GM18909 (cell line): ENCODE measurements around the gene HMCN1.
"Not testable (repeated sequence)": the region's sequence is repeated elsewhere in the genome, so short reads cannot be mapped to it uniquely, and the experiment has no call there.

Experiments
- ATAC-seq: cut with Tn5 transposase; IDR thresholded peaks from one replicate; pipeline ENCODE4 v1.9.1; 2021; ENCODE audit warnings: mild to moderate bottlenecking; ENCODE audit not compliant: unreplicated experiment, poor library complexity

HMCN1 gene

DNA sequence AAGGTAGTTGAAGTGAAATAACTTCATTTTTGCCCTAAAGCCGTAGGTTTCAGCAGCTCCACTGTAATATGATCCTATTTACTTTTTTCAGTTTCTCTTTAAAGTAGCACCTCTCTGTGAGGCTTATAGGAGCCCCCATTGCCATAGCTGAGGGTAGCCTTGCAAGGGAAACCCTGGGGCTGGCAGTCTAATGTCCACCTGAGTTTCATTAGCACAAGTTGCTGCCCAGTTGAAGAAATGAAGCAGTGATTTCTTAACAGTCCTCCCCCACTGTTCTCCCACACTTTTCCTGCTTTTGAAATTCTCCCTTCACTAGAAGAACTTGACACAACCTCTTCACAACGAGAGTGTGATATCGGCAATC, 1.5 kb downstream of the HMCN1 start:
- no peak for ATAC-seq

DNA sequence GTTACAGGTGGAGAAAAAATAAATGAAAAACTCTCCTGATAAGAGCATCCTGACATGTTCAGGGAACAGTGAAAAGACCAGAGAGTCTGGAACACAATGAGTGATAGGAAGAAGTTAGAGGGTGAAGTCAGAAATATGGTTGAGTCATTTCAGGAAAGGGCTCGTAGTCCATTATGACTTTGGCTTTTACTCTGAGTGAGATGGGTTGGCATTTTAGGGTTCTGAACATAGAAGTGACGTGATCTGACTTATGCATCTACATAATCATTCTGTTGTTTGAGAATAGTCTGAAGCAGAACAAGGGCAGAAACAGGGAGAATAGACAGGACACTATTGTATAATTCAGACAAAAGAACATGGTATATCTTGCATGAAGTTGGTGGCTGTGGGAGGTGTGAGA, 5.8 kb downstream of the HMCN1 start:
- peak; percentile 59 for ATAC-seq

DNA sequence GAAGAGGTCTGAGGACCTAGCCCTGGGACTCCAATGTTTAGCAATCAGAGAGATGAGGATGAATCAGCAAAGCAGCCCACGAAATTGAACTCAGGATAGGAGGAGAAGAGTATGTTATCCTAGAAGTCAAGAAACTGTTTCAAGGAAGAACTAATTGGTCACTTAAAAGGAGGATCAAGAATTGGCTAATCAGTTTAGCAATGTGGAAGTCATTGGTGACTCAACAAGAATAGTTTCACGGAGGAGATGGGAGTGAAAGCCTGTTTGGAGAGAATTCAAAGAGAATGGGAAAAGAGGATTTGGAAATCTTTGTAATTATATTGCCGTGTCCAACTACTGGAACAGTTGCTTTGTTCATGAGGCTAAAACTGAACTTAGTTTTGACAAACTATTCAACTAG, 7.4 kb downstream of the HMCN1 start:
- ATAC-seq: no peak

DNA sequence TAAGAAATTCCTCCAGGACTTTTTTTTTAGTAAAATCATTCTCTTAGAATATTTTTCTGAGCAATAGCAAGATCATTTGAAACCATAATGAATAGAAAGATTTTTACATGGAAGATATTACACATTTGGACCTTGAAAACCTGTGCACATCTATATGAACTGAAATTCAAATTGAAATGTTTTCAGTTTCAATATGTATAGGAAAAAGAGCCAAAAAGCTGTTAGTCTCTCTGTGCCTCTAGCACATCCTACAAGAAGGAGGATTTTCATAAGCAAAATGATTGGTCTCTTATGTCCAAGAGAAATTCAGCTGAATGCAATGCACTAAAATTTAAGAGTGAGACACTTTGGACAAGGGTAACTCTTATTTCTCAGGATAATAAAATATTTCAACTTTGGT, 8.2 kb downstream of the HMCN1 start:
- ATAC-seq: no peak

DNA sequence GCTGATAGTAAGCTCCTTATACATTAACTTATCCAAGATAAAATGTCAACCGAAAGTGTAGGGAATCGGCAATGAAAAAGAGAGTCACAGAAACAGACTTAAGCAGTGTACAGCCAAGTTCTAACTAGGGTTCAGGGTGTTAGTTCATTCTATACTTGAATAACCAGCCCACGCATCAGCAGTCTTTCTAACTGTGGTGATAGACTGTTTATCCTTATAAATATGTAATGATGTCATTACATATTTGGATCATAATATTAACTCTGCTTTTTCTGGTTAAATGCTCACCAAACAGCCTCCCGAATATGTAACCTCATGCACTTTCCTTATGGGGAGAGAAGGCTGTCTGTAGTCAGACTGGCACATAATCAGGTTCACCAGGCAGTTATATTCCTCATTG, 11.0 kb downstream of the HMCN1 start:
- ATAC-seq: no peak

DNA sequence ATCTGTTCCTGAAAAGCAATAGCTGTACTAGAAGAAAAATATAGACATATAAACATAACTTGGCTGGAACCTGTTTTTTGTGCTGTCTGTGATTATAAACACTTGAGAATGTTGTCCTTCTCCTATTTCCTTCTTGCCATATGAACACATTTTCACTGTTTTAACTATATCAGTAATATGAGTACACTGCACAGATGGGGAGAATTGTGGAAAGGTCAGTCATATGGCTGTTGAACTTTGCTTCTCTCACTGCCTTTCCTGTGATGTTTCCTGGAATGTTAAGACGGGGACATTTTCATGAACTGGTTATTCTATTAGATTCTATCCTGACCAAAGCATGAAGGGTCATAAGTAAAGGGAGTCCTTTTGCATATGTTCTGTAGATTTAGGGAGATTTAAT, 24.9 kb downstream of the HMCN1 start:
- no peak for ATAC-seq

DNA sequence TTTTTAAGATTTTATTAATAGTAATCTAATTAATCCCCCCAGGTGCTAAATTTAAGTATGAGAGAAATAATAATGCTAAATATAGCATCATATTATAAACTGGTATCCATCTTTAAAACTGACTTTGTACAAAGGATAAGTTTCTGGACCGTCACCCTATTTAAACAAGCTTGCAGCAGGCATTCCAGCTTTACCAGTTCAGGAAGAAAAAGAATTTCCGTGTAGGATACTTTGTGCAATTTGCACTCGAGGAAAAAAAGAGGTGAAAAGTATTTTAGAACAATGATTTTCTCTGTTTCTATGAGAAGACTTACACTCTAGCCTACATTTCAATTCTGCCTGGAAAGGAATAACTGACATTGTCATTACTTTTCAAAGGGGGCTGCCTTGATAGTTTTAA, 27.6 kb downstream of the HMCN1 start:
- ATAC-seq: no peak

DNA sequence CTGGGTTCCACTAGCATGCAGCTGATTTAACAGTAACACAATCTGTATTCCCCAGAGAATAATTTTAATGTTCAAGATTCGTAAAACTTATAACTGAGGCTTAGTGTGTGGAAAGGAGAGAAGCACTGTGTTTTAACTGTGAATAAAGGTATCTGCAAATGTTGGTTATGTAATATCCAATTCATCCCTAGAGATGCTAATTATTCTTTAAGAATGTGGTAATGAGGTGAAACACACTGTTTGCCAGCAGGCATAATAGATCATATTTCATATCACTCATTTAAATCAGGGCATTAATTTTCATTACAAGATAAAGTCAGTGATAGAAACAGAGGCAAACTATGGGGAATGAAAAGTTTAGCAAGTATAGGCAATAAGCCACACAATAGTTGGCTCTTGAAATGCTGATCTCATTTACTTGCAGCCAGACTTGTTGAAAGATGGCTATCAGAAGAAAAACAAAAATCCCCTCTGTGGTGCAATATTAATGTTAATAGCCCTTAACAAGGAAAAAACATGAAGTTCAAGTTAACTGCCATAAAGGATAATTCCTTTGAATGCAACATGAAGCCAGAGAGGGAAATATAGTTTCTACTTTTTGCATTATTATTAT, 33.4 kb downstream of the HMCN1 start:
- no peak for ATAC-seq

DNA sequence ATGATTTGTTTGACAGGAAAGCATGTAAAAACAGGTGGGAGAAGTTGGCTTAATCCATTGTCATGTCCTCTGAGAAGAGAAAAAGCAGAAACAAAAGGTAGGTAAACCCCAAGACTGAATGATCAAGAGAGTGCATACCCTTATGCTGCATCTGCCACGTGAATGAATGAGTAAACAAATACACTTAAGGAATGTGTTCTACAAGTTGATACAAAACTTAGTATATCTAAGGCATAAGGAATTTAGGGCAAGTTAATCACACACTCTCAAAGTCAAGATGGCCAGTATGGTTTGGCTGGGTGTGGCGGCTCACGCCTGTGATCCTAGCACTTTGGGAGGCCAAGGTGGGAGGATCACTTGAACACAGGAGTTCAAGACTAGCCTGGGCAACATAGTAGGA, 34.2 kb downstream of the HMCN1 start:
- no peak for ATAC-seq

DNA sequence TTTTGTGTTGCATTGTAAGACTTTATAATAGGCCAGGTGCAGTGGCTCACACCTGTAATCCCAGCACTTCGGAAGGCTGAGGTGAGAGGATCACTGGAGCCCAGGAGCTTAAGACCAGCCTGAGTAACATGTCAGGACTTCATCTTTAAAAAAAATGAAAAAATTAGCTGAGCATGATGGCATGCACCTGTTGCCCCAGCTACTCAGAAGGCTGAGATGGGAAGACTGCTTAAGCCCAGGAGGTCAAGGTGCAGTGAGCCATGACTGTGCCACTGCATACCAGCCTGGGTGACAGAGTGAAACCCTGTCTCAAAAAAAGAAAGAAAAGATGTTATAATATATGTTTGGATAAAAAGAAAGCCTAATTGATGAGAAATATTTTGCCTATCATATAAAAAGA, 34.9 kb downstream of the HMCN1 start:
- no peak for ATAC-seq

DNA sequence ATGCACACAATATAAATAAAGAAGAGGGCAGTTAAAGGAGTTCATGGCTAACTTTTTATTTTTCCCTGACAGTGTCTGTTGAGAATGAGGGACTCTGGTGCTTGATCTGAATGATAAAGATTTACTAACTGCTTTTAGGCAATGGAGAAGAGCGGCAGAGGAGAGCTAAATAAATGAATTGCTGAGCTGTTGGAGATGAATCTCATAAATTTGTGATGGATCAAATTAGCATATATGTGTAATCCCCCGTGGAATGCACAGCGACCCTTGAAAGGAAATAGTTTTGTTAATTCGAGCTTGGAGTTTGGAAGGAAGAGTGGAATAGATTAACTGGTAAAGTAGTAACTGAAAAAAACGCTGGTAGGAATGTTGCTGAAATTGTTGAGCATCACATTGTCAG, 40.2 kb downstream of the HMCN1 start:
- no peak for ATAC-seq

DNA sequence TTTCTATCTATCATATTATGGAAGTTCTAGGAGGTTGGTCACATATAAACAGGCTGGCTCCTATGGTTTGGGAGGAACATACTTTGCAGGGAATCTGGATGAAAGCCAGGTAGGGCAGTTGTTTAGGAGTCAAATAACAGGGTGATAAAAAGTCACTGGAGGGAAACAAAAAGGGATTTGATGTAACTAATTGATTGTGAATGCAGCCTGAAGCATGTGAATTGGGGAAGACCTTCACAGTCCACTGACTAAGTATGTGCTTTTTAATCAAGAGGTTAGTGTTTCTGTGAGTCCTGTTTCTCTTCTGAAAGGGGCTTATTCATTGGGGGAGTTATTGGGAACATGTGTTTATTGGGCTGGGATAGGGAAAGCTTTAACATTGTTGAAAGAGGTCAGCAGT, 41.3 kb downstream of the HMCN1 start:
- no peak for ATAC-seq

DNA sequence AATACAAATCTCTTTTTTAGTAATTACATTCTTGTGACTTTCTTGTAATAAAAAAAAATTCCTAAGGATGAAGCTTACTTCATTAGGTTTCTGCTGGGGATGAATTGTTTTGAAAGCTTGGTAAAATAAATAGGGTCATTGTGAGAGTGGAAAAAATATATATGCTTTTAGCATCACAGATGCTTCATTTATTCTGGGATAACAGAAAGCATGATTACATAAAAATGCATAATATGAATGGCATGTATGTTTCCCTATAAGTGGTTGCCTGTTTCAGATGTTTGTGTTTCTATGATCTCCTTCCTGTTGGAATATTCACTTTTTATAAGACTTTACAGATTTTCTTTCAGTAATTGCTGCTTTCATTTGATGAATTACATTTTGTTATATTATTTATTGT, 42.3 kb downstream of the HMCN1 start:
- ATAC-seq: no peak

DNA sequence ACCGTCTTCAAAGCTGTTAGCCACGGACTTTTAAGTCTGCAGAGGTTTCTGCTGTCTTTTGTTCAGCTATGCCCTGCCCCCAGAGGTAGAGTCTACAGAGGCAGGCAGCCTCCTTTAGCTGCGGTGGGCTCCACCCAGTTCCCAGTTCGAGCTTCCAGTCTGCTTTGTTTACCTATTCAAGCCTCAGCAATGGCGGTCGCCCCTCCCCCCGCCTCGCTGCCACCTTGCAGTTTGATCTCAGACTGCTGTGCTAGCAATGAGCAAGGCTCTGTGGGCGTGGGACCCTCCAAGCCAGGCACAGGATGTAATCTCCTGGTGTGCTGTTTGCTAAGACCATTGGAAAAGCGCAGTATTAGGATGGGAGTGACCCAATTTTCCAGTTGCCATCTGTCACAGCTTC, 49.7 kb downstream of the HMCN1 start:
- ATAC-seq: not testable (repeated sequence)

DNA sequence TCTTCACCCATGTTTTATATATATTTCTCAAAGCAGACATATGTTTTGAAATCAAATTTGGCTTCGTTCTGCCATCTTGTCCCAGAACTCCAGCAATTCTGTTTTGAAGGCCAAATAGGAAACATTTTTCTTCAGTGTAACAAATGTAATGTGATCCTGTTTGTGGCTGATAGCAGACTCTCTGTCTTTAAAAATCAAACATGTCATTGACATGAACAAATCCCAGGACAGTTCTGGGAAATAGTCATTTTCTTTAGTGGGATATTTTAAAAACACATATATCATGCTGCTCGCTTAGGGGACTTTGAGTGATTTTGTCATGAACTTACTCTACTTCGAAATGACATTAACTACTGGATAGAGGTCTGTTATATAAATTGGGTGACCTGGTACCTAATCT, 51.4 kb downstream of the HMCN1 start:
- ATAC-seq: no peak

DNA sequence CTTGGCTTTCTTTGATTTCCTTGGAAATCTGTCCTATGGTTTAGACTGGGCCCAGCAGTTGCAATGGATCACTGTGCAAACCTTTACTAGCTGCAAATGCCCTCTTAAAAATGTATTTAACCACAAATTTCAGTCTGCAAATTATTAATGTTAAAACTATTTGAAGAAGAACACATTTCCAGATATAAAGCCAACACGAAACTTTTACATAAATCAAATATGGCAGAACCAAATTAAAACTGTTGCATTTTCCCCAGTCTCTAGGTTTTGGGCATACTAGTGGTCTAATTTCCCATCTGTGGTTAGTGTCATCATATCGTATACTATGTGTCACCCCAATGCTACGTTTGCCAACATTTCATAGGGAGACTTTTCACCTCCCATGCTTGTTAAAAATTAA, 52.3 kb downstream of the HMCN1 start:
- no peak for ATAC-seq

DNA sequence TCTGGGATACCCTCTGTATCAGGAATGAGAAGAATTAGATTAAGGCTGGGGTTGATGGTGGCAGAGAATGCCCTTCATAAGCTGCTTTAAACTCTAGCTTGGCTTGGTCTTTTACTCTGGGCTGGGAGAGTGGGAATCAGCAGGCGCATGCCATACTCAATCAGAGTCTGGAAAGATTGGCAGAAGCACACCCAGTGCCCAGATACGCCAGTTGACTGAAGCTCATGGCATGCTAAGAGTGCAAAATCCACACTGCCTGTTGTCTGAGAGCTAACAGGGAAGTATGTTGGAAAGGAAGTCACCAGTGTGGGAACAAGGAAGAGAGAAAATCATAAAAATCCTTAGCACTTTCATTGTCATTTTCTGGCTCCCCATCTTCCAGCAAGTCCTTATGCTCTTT, 53.0 kb downstream of the HMCN1 start:
- ATAC-seq: no peak

DNA sequence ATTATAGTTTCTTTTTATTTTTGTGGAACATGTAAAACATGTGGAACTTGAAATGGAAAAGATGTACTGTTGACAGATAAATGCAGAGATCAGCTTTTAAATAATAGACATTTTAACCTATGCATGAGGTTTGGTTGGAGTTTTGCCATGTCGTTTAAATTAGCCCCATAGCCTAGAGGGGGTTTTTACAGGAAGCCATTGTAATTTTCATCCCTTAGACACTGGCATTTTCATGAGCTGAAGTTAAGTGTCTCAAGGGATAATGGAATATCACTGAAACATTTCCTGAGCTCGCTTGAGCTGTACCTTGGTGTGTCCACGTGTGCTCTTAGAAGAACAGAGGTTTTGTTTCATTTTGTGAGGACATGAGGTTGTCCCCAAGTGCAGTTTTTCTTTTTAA, 54.2 kb downstream of the HMCN1 start:
- ATAC-seq: no peak

DNA sequence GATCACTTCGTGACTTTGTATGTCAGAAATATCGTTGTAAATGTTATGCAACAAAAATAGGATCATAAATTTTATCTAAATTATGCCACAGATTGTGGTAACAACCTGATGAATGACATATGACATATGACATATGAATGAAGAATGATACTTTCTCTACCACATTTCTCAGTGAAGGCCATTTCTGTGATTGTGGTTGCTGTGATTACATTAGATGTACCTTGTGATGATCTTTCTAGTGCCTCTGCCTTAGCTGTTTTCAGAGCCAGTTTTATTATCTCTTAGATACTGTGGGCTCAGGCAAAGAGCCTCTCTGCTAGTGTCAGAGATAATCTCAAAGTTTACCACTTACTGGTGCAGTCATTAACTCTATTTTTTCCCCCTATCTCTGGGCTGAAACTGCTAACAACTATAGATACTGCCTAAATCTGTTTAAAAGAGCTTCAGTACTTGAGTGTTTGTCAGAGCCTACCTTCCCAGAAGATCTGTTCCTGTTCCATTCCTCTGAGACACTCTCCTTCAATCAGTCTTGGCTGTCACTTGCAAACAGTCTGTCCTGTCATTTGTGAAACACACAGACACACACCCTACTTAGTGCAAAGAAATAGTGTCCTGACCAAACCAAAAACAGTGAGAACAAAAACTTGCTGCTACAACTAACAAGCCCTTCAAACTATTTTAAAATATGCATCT, 55.5 kb downstream of the HMCN1 start:
- ATAC-seq: no peak

DNA sequence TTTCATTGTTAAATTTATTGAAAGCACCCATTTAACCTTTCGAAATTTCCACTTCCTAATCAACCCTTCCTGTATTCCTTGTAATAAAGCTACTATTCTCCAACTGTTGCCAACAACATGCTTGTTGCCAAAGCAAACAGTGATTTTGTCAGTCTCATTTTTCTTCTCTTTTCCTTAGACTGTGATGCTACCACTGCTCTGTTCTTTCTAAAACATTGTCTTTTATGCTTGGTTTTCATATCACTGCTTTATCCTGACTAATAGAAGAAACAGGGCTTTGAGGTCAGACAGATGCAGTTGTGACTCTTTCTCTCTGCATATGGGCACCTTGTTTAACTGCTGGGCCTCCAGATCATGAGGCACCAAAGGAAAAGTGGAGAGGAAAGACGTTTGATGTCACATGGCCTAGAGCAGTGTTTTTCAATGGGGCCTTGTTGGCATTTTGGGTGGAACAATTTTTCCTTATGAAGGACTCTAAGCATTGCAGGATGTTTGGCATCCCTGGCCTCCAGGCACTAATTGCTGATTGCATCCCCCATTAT, 56.1 kb downstream of the HMCN1 start:
- ATAC-seq: no peak

DNA sequence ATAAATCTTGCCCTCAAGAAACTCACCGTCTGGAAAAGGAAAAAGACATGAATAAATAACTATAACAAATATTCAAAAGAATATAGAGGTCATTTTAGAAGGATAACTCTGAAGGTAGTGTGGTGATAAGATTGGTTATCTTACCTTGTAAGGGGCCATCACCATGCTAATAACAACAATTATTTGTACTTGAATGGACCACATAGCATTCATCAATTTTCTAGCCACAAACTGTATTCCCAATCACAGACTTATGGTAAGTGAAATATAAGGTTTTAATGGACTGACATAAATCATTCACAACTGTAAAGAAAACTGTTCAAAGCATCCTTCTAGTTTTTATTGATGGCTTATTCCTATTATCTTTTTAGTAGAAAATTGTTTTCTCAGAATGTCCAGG, 57.8 kb downstream of the HMCN1 start:
- no peak for ATAC-seq

DNA sequence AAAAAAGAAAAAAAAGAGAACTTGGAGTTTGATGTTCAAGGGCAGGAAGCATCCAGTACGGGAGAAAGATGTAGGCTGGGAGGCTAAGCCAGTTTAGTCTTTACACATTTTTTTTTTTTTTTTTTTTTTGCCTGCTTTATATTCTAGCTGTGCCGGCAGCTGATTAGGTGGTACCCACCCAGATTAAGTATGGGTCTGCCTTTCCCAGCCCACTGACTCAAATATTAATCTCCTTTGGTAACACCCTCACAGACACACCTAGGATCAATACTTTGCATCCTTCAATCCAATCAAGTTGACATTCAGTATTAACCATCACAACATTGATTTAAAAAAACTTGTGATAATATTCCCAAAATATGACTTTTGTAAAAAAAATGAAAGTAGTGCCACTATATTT, 60.3 kb downstream of the HMCN1 start:
- ATAC-seq: not testable (repeated sequence)
